Endothelial cell of umbilical vein (primary cell): ENCODE results near the gene MAMDC4. TPM values are rescaled to one million over a fixed set of nuclear protein-coding genes. Genes with fewer than 3 reads are reported as not detected.

Source experiments
- BruUV-seq: library from RNA; stranded (reverse); fragments of 400-500 nt; replicated peaks from 2 replicates; lab custom pipeline; 2021; lab: Mats Ljungman, UMichigan
- CTCF ChIA-PET: fragments of 300-600, 350-600 bp; sonication (Branson Sonifier 250); formaldehyde crosslinking; loops from one replicate; lab custom pipeline; 2021; ENCODE audit warnings: antibody characterized with exemption, inconsistent platforms; lab: Charles Lee
- POLR2A ChIA-PET: fragments of 300-600, 350-600 bp; sonication (Branson Sonifier 250); formaldehyde crosslinking; loops from one replicate; lab custom pipeline; 2021; ENCODE audit warnings: antibody characterized with exemption, inconsistent platforms; lab: Charles Lee
- DNase-seq: peaks from one replicate; pipeline ENCODE4 v3.0.0-alpha.2; 2011; ENCODE audit warnings: low read depth, low spot score
- FAIRE-seq: peaks from 2 replicates; lab custom pipeline; 2011; peaks lifted over from hg19 to GRCh38; lab: Jason Lieb, UNC
- H2AFZ ChIP-seq: 2 replicates; pipeline ENCODE4 v1.6.0; 2012; ENCODE audit warnings: low read depth, low read length, control low read depth, inconsistent platforms
- H3K27ac ChIP-seq: 2 replicates; pipeline ENCODE4 v1.5.1; 2011; ENCODE audit warnings: low read depth, mild to moderate bottlenecking, control low read depth, low read length, moderate library complexity; ENCODE audit not compliant: insufficient read depth
- H3K27me3 ChIP-seq, 2 experiments: 2 replicates each; pipeline versions ENCODE4 v1.6.0 to v1.6.1; 2011; ENCODE audit warnings: low read length in 2 of 2, mixed read lengths in 1 of 2; ENCODE audit not compliant: control insufficient read depth in 2 of 2, insufficient read depth in 2 of 2
- H3K36me3 ChIP-seq, 2 experiments: 2 replicates in 1 of 2; 3 replicates in 1 of 2; pipeline ENCODE4 v1.5.1; 2011; ENCODE audit warnings: low read length in 2 of 2, mild to moderate bottlenecking in 1 of 2, moderate library complexity in 1 of 2; ENCODE audit not compliant: control insufficient read depth in 2 of 2, insufficient read depth in 2 of 2; ENCODE audit errors: extremely low read depth in 1 of 2
- H3K4me1 ChIP-seq: 3 replicates; pipeline ENCODE4 v1.5.1; 2011; ENCODE audit warnings: mild to moderate bottlenecking, low read length; ENCODE audit not compliant: control insufficient read depth, insufficient read depth; ENCODE audit errors: extremely low read depth
- H3K4me2 ChIP-seq: 2 replicates; pipeline ENCODE4 v1.6.1; 2011; ENCODE audit warnings: low read length, control low read depth, mixed read lengths; ENCODE audit not compliant: insufficient read depth
- H3K4me3 ChIP-seq, 3 experiments: fragments of 200-600 bp in 1 of 3; sonication (generic), shearing (Covaris generic) in 1 of 3; replicated peaks in 1 of 3; 2 replicates each; pipeline ENCODE4 v1.5.1; 2011 to 2016; ENCODE audit warnings: control low read depth in 3 of 3, low read length in 3 of 3, mild to moderate bottlenecking in 2 of 3, inconsistent platforms in 1 of 3, low read depth in 1 of 3, moderate library complexity in 1 of 3; ENCODE audit not compliant: insufficient read depth in 1 of 3
- H3K79me2 ChIP-seq: 2 replicates; pipeline ENCODE4 v1.6.0; 2012; ENCODE audit warnings: low read length, inconsistent platforms; ENCODE audit not compliant: control insufficient read depth, insufficient read depth
- H3K9ac ChIP-seq: replicated peaks from 2 replicates; pipeline ENCODE3; 2011; ENCODE audit warnings: low read length, control low read depth; ENCODE audit not compliant: insufficient read depth; ENCODE audit errors: extremely low read depth
- H3K9me1 ChIP-seq: replicated peaks from 3 replicates; pipeline ENCODE4 v1.6.0; 2011; ENCODE audit warnings: mild to moderate bottlenecking, low read length; ENCODE audit not compliant: control insufficient read depth, insufficient read depth; ENCODE audit errors: extremely low read depth
- H3K9me3 ChIP-seq: replicated peaks from 2 replicates; pipeline ENCODE4 v1.5.1; 2012; ENCODE audit warnings: low read length, inconsistent platforms; ENCODE audit not compliant: control insufficient read depth, insufficient read depth
- H4K20me1 ChIP-seq: replicated peaks from 2 replicates; pipeline ENCODE3; 2011; ENCODE audit warnings: mild to moderate bottlenecking, low read length; ENCODE audit not compliant: control insufficient read depth, insufficient read depth; ENCODE audit errors: extremely low read depth
- CTCF ChIP-seq, 2 donors: IDR thresholded peaks; 1 replicate in 1 of 2; 2 replicates in 1 of 2; pipeline ENCODE4 v1.5.1; 2011; ENCODE audit warnings: low read length in 2 of 2, mild to moderate bottlenecking in 2 of 2, moderate library complexity in 2 of 2, control low read depth in 1 of 2, inconsistent platforms in 1 of 2, low read depth in 1 of 2; ENCODE audit not compliant: insufficient read depth in 1 of 2; ENCODE audit errors: extremely low read depth in 1 of 2
- EZH2 ChIP-seq: IDR thresholded peaks from 2 replicates; pipeline ENCODE4 v1.6.1; 2012; ENCODE audit warnings: borderline replicate concordance, low read depth, mild to moderate bottlenecking, moderate library complexity, low read length, inconsistent platforms; ENCODE audit not compliant: severe bottlenecking
- FOS ChIP-seq: IDR thresholded peaks from 2 replicates; pipeline ENCODE4 v1.6.1; 2011; ENCODE audit warnings: mild to moderate bottlenecking, low read length, moderate library complexity, borderline replicate concordance; ENCODE audit not compliant: insufficient read depth
- GATA2 ChIP-seq: IDR thresholded peaks from 2 replicates; pipeline ENCODE4 v1.7.0; 2011; ENCODE audit warnings: low read depth, mild to moderate bottlenecking, moderate library complexity, mixed read lengths, low read length; ENCODE audit not compliant: insufficient read length, insufficient read depth
- JUN ChIP-seq: IDR thresholded peaks from 2 replicates; pipeline ENCODE4 v1.6.1; 2011; ENCODE audit warnings: borderline replicate concordance, low read depth; ENCODE audit not compliant: insufficient read length, insufficient read depth
- MAX ChIP-seq: IDR thresholded peaks from 2 replicates; pipeline ENCODE4 v1.6.1; 2011; ENCODE audit not compliant: insufficient read depth, insufficient read length
- MYC ChIP-seq: IDR thresholded peaks from one replicate; pipeline ENCODE4 v1.6.1; 2011; ENCODE audit warnings: mild to moderate bottlenecking, low read depth, low read length
- POLR2A ChIP-seq: IDR thresholded peaks from 2 replicates; pipeline ENCODE4 v1.6.1; 2012; ENCODE audit warnings: low read depth, mild to moderate bottlenecking, control low read depth, low read length
- POLR2AphosphoS5 ChIP-seq: IDR thresholded peaks from 2 replicates; pipeline ENCODE4 v1.6.1; 2012; ENCODE audit warnings: low read depth, mild to moderate bottlenecking, control low read depth, low read length, moderate library complexity; ENCODE audit not compliant: insufficient read depth
- dilution Hi-C: fragments of 300-500 bp; cut with MboI; formaldehyde crosslinking; loops from one replicate; pipeline ENCODE4 v1.15.0; 2019; ENCODE audit warnings: low sequenced_read_pairs; ENCODE audit not compliant: extremely low pct_ligation_motif_present
- intact Hi-C: fragments of 100-400 bp; cut with micrococcal nuclease; formaldehyde crosslinking; loops from one replicate; pipeline ENCODE4 v1.10.0; 2022
- polyA plus RNA-seq, 4 experiments: library from polyadenylated mRNA; depleted of rRNA in 3 of 4; stranded (reverse) in 3 of 4; unstranded in 1 of 4; fragments of >200 nt; gene quantifications; 2 replicates each; pipeline versions ENCODE4 v1.2.1 to v1.2.3, GENCODE V29; 2011 to 2012; ENCODE audit warnings: missing spikeins in 1 of 4
- total RNA-seq: library from RNA; stranded (reverse); gene quantifications from 2 replicates; pipeline ENCODE4 v1.2.3, GENCODE V29; 2021

MAMDC4 gene
- total and polyA plus RNA-seq, 2 donors (not counting 3 experiments of a cell fraction or from before 2014, with no cell fraction given), result 3.6 to 7.2 TPM

GRCh38 chr9:136826703-136827582 lies 25.2 kb upstream of the MAMDC4 start:
- Histone ChIP-seq H3K4me1 (no peaks in the 10 kb centered on the region), H2AFZ (no peak overlapping the region), H3K9ac (no peak overlapping the region), H3K36me3 (peaks cover 10 to 51% of the 10 kb centered on the region in 2 experiments), H3K4me2 (no peak overlapping the region), H3K9me1 (no peaks in the 10 kb centered on the region), H4K20me1 (no peaks in the 10 kb centered on the region), H3K4me3 (no peak overlapping the region), H3K27me3 (no peaks in the 10 kb centered on the region), H3K27ac (no peak overlapping the region), H3K79me2 (peaks cover 7% of the 10 kb centered on the region), H3K9me3 (no peaks in the 10 kb centered on the region)
- intact Hi-C loops, result no loop called here
- dilution Hi-C loops, result no loop called here
- TF ChIP-seq JUN (no peak), CTCF (IDR thresholded peaks at IDR 0.05; ENCODE audit: extremely low read depth in 1 of 2, insufficient read depth in 1 of 2, low read depth in 1 of 2, low read length in 2 of 2) (no peak), GATA2 (no peak), POLR2AphosphoS5 (no peak), MAX (no peak), MYC (no peak), POLR2A (no peak), FOS (no peak), EZH2 (no peak)
- no TSS peak for BruUV-seq
- DNase-seq (no peak), FAIRE-seq (no peak)
- POLR2A ChIA-PET, result no interaction called here
- CTCF ChIA-PET, result interaction anchor here (0.6 kb wide), 1 partner anchor 14 kb away, joined by 4 read pairs; no protein-coding TSS in a partner anchor
